ENCODE data around the gene HPCAL1.

The HPCAL1 gene

GRCh38 chr2:10415048-10415447, 112.3 kb downstream of the HPCAL1 start:
- DNase-seq, result no peak

GRCh38 chr2:10415640-10416039, 112.9 kb downstream of the HPCAL1 start:
- no peak for DNase-seq

- no peak for DNase-seq
These were observed 115.0 kb downstream of the HPCAL1 start for GRCh38 chr2:10417551-10418335.

GRCh38 chr2:10419553-10420257, 117.0 kb downstream of the HPCAL1 start:
- no peak for DNase-seq

- DNase-seq, result no peak
These were observed 119.5 kb downstream of the HPCAL1 start for GRCh38 chr2:10422251-10422650.

- no peak for DNase-seq
These were observed 120.2 kb downstream of the HPCAL1 start for GRCh38 chr2:10422732-10423399.

GRCh38 chr2:10423400-10423774, 120.7 kb downstream of the HPCAL1 start:
- DNase-seq, result no peak

GRCh38 chr2:10424051-10424450, 121.3 kb downstream of the HPCAL1 start:
- no peak for DNase-seq

- no peak for DNase-seq
These were observed 122.3 kb downstream of the HPCAL1 start for GRCh38 chr2:10424916-10425505.

GRCh38 chr2:10425699-10426098, 123.0 kb downstream of the HPCAL1 start:
- DNase-seq, result no peak

- DNase-seq, result no peak
These were observed 124.3 kb downstream of the HPCAL1 start for GRCh38 chr2:10426726-10427617.

- no peak for DNase-seq
These were observed 124.9 kb downstream of the HPCAL1 start for GRCh38 chr2:10427618-10427949.

- no peak for DNase-seq
These were observed 125.7 kb downstream of the HPCAL1 start for GRCh38 chr2:10428355-10428754.

GRCh38 chr2:10428924-10429323, 126.2 kb downstream of the HPCAL1 start:
- no peak for DNase-seq

GRCh38 chr2:10430886-10431622, 128.3 kb downstream of the HPCAL1 start:
- no peak for DNase-seq

- no peak for DNase-seq
These were observed 129.1 kb downstream of the HPCAL1 start for GRCh38 chr2:10431797-10432196.

GRCh38 chr2:10432311-10433181, 129.8 kb downstream of the HPCAL1 start:
- DNase-seq, result no peak

GRCh38 chr2:10433264-10433946, 130.7 kb downstream of the HPCAL1 start:
- DNase-seq, result no peak
